Esophagus muscularis mucosa (tissue), 2 donors: ENCODE measurements around the gene BTBD17.

ENCODE experiments used
- EP300 ChIP-seq: sonication (generic); formaldehyde crosslinking; IDR thresholded peaks from one replicate; pipeline ENCODE4 v1.6.1; 2017; ENCODE audit warnings: antibody characterized with exemption
- POLR2A ChIP-seq: fragments of 450-650 bp; IDR thresholded peaks from one replicate; pipeline ENCODE4 v1.6.1; 2017; ENCODE audit warnings: antibody characterized with exemption, moderate library complexity, mild to moderate bottlenecking, low read depth

GRCh38 chr17:74344658-74345057, 17.0 kb downstream of the BTBD17 start:
- TF ChIP-seq POLR2A (no peak), EP300 (no peak)
